Memory B cell (primary cell): ENCODE results near the gene YKT6.

Experiments
- ATAC-seq: fragments of 150-1000 bp; cut with Tn5 transposase; 2 replicates; pipeline ENCODE4 v1.10.0; 2021; ENCODE audit warnings: low read depth, mild to moderate bottlenecking, moderate library complexity
- DNase-seq, 2 donors: peaks; one replicate each; pipeline ENCODE4 v3.0.0; 2022; ENCODE audit warnings: low spot score in 2 of 2
- H3K27ac Mint-ChIP-seq: one replicate; pipeline ENCODE4 v1.8.0; 2022; ENCODE audit warnings: mild to moderate bottlenecking, moderate library complexity, mixed read lengths
- H3K27me3 Mint-ChIP-seq: one replicate; pipeline ENCODE4 v1.8.0; 2022; ENCODE audit warnings: mixed read lengths
- H3K36me3 Mint-ChIP-seq: one replicate; pipeline ENCODE4 v1.8.0; 2022; ENCODE audit warnings: mild to moderate bottlenecking, mixed read lengths
- H3K4me1 Mint-ChIP-seq: one replicate; pipeline ENCODE4 v1.8.0; 2022; ENCODE audit warnings: mixed read lengths
- H3K4me3 Mint-ChIP-seq: one replicate; pipeline ENCODE4 v1.8.0; 2022; ENCODE audit warnings: mild to moderate bottlenecking, moderate library complexity, mixed read lengths
- H3K9me3 Mint-ChIP-seq: one replicate; pipeline ENCODE4 v1.8.0; 2022; ENCODE audit warnings: mixed read lengths

The YKT6 gene

GRCh38 chr7:44223362-44224079, 22.7 kb downstream of the YKT6 start:
- Mint-ChIP-seq H3K36me3 (no peaks in the 10 kb centered on the region), H3K27ac (no peak overlapping the region), H3K4me1 (no peaks in the 10 kb centered on the region), H3K9me3 (no peaks in the 10 kb centered on the region), H3K27me3 (peaks cover 18% of the 10 kb centered on the region), H3K4me3 (no peak overlapping the region)
- DNase-seq (no peak), ATAC-seq (no peak)

- no peak overlapping the region for H3K4me3 Mint-ChIP-seq
- ATAC-seq (no peak), DNase-seq (no peak)
- H3K4me1 Mint-ChIP-seq = no peaks in the 10 kb centered on the region
- peaks cover 18% of the 10 kb centered on the region for H3K27me3 Mint-ChIP-seq
- no peaks in the 10 kb centered on the region for H3K9me3 Mint-ChIP-seq
- H3K36me3 Mint-ChIP-seq = no peaks in the 10 kb centered on the region
- no peak overlapping the region for H3K27ac Mint-ChIP-seq
Measured at GRCh38 chr7:44224080-44224973, 23.5 kb downstream of the YKT6 start.

- Mint-ChIP-seq H3K4me3 (no peak overlapping the region), H3K27me3 (peaks cover 18% of the 10 kb centered on the region), H3K36me3 (no peaks in the 10 kb centered on the region), H3K27ac (no peak overlapping the region), H3K4me1 (no peaks in the 10 kb centered on the region), H3K9me3 (no peaks in the 10 kb centered on the region)
- no peak for ATAC-seq
- no peak for DNase-seq
Measured at GRCh38 chr7:44224974-44225565, 24.3 kb downstream of the YKT6 start.

DNA sequence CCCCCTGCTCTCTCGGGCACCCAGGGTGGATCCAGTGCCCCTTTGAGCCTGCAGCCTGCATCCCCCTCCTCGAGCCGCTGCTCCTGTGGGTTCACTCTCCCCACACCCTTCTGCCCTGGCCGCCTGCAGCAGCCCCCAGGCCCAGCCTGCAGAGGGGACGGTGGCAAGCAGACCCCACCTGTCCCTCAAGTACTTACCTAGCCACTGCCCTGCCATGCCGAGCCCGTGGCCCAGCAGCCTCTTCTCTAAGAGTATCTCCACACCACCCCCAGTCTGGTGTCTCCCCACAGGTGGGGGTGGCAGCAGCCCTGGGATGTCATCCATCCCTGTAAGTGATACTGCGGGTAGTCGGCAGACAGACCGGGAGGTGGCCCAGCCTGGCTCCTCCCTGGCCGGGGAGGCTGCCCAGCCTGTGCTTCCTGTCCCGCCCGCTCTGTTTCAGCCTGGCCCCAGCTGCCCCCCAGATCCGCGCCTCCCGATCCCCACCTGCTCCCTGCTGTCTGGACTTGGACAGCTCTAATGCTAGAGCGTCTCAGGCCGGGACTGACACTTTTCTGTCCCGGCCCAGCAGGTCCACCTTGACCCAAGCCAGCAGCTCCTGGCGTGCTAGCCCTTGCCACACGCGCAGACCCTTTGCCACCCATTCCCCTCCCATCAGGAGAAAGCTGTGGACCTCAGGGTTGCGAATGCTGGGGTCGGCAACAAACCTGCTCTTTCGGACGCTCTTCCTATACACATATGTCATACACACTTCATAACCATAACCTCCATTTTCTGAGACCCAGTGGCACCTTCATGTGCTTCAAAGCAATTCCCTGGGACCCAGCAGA, 25.0 kb downstream of the YKT6 start:
- H3K4me1 Mint-ChIP-seq = no peaks in the 10 kb centered on the region
- ATAC-seq = no peak
- no peak overlapping the region for H3K27ac Mint-ChIP-seq

DNA sequence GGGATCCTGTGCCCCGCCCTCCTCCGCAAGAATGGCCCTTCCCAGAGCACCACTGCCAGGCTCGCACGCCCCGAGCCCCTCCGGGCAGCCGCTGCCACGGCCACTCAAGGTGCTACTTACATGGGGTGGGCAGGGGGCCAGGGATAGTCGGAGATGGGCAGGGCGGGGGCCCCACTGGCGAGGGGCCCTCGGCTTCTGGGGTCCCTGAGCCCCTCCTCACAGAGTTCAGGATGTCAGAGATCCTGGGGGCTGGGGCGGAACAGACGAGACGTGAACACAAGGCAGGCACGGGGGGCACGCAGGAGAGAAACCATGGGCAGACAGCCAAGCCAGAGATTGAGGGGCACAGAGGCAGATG, 25.6 kb downstream of the YKT6 start:
- Mint-ChIP-seq H3K9me3 (no peaks in the 10 kb centered on the region), H3K27me3 (peaks cover 18% of the 10 kb centered on the region), H3K4me3 (no peak overlapping the region), H3K36me3 (no peaks in the 10 kb centered on the region), H3K27ac (no peak overlapping the region), H3K4me1 (no peaks in the 10 kb centered on the region)
- DNase-seq = no peak
- ATAC-seq = no peak

More for the DNA sequence above, 25.0 kb downstream of the YKT6 start:
- H3K4me3 Mint-ChIP-seq = no peak overlapping the region
- H3K36me3 Mint-ChIP-seq = no peaks in the 10 kb centered on the region
- peaks cover 18% of the 10 kb centered on the region for H3K27me3 Mint-ChIP-seq
- no peaks in the 10 kb centered on the region for H3K9me3 Mint-ChIP-seq
- DNase-seq = no peak

- no peaks in the 10 kb centered on the region for H3K36me3 Mint-ChIP-seq
- DNase-seq (no peak), ATAC-seq (no peak)
- H3K4me3 Mint-ChIP-seq = no peak overlapping the region
- H3K9me3 Mint-ChIP-seq = no peaks in the 10 kb centered on the region
- no peak overlapping the region for H3K27ac Mint-ChIP-seq
- peaks cover 21% of the 10 kb centered on the region for H3K27me3 Mint-ChIP-seq
- H3K4me1 Mint-ChIP-seq = no peaks in the 10 kb centered on the region
Measured at GRCh38 chr7:44227911-44228310, 27.1 kb downstream of the YKT6 start.

- DNase-seq (no peak), ATAC-seq (no peak)
- Mint-ChIP-seq H3K4me1 (no peaks in the 10 kb centered on the region), H3K4me3 (no peak overlapping the region), H3K27me3 (peaks cover 18% of the 10 kb centered on the region), H3K27ac (no peak overlapping the region), H3K9me3 (no peaks in the 10 kb centered on the region), H3K36me3 (no peaks in the 10 kb centered on the region)
Measured at GRCh38 chr7:44228571-44229350, 28.0 kb downstream of the YKT6 start.

GRCh38 chr7:44229546-44230105, 28.8 kb downstream of the YKT6 start:
- Mint-ChIP-seq H3K36me3 (no peaks in the 10 kb centered on the region), H3K27me3 (peaks cover 14% of the 10 kb centered on the region), H3K27ac (no peak overlapping the region), H3K9me3 (no peaks in the 10 kb centered on the region), H3K4me3 (no peak overlapping the region), H3K4me1 (no peaks in the 10 kb centered on the region)
- no peak for DNase-seq
- no peak for ATAC-seq

- H3K27me3 Mint-ChIP-seq = peaks cover 12% of the 10 kb centered on the region
- H3K36me3 Mint-ChIP-seq = no peaks in the 10 kb centered on the region
- no peak overlapping the region for H3K4me3 Mint-ChIP-seq
Measured at GRCh38 chr7:44230286-44230685, 29.5 kb downstream of the YKT6 start.

GRCh38 chr7:44231088-44231487, 30.3 kb downstream of the YKT6 start:
- H3K4me1 Mint-ChIP-seq = peaks cover 3% of the 10 kb centered on the region
- no peaks in the 10 kb centered on the region for H3K9me3 Mint-ChIP-seq
- no peak for ATAC-seq

More at GRCh38 chr7:44230286-44230685, 29.5 kb downstream of the YKT6 start:
- no peak for DNase-seq
- H3K27ac Mint-ChIP-seq = no peak overlapping the region
- H3K9me3 Mint-ChIP-seq = no peaks in the 10 kb centered on the region
- ATAC-seq = no peak
- H3K4me1 Mint-ChIP-seq = peaks cover under 1% of the 10 kb centered on the region

DNA sequence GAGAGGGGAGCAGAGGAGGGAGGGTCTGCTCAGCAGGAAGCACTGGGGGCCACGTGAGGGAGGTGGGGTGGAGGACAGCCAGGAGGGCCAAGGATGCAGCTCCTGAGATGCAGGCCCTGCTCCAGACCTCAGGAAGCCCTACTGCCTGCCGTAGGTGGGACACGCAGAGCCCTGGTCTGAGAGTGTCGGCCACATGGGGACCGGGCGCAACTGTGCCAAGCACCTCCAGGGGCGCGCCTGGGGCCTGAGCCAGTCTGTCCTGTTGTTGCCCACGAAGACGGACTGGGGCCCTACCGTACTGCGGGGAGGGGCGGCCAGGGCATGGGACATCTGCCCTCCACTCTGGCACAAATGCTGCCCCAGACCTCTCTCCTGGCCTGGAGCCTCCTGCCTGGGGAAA, 31.6 kb downstream of the YKT6 start:
- no peak for ATAC-seq
- Mint-ChIP-seq H3K4me3 (no peak overlapping the region), H3K9me3 (no peaks in the 10 kb centered on the region), H3K27me3 (peaks cover 3% of the 10 kb centered on the region), H3K27ac (no peak overlapping the region), H3K36me3 (no peaks in the 10 kb centered on the region), H3K4me1 (peaks cover 3% of the 10 kb centered on the region)
- no peak for DNase-seq

More at GRCh38 chr7:44231088-44231487, 30.3 kb downstream of the YKT6 start:
- H3K27ac Mint-ChIP-seq = no peak overlapping the region
- no peak overlapping the region for H3K4me3 Mint-ChIP-seq
- H3K36me3 Mint-ChIP-seq = no peaks in the 10 kb centered on the region
- H3K27me3 Mint-ChIP-seq = peaks cover 7% of the 10 kb centered on the region
- no peak for DNase-seq

DNA sequence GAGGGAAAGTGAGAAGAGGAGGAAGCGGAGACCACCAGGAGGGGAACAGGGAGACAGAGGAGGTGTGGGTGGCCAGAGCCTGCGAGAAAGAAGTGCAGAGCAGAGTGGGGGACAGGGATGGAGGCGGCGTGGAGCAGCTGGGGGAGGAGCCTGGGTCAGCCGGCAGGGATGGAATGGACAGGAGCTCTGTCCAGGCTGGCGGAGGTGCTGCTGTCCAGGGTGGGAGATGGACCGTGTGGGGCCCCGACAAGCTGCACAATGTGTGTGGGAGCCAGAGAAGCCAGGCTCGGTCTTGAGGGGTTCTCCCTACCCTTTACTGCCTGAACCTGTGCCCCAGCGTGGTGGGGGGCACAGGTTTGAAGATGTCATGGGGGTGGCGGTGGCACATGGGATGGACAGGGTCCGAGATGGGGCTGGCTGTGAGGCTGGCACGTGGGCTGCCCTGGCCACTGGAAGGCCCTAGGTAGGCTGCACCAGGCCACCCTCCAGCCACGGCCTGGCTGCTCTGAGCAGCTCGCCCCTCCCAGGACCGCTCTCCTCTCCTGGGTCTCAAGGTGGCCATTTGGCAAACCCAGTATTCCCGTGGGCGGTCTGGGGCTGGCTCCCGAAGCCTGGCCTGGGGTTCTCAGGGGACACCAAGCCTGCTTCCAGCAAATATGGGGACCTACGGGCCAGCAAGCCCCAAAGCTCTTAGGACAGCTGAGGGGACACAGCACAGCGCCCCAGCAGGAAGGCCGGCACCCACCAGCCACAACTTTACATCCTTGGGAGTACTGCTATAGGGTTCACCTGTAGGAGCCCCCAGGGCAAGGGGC, 32.3 kb downstream of the YKT6 start:
- Mint-ChIP-seq H3K36me3 (no peaks in the 10 kb centered on the region), H3K9me3 (no peaks in the 10 kb centered on the region), H3K4me3 (no peak overlapping the region), H3K4me1 (peaks cover 3% of the 10 kb centered on the region), H3K27ac (no peak overlapping the region), H3K27me3 (peaks cover 3% of the 10 kb centered on the region)
- no peak for ATAC-seq
- DNase-seq = no peak
